Measurements from ENCODE around the gene BEX3.

DNA sequence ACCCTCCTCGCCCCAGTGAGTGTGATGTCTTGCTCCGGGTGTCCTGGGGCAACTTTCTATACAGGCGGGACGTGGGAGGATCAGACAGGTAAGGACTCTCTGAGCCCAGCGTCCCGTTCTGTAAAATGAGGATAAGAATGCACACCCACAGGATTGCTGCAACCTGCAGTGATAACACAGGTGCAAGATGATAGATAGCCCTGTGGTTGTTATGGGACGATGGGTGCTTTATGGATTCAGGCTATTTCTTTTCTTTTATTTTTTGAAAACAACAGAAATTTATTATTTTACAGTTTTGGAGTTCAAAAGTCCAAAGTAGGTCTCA is 28.6 kb downstream of the BEX3 start:
- TF ChIP-seq CTCF (IDR thresholded peaks at IDR 0.05) = no peak
- no peak for TF ChIP-seq POLR2A (IDR thresholded peaks at IDR 0.05)
- TF ChIP-seq EP300 (IDR thresholded peaks at IDR 0.05) = no peak
- no peak for TF ChIP-seq POLR2AphosphoS5 (IDR thresholded peaks at IDR 0.05)

Data from sigmoid colon (tissue), 4 donors.